Esophagus squamous epithelium (tissue), 4 donors: ENCODE measurements around the gene ARHGAP28.

Experiments used
- POLR2A ChIP-seq, 4 donors: fragments of 450-650 bp; IDR thresholded peaks; one replicate each; pipeline ENCODE4 v1.6.1; 2017; ENCODE audit warnings: antibody characterized with exemption in 4 of 4, mild to moderate bottlenecking in 4 of 4, moderate library complexity in 3 of 4
- TF ChIP-seq, protein P1 (sequence below), 6 experiments: fragments of 450-650 bp in 4 of 6; fragments of 200-600 bp in 2 of 6; sonication (generic) in 2 of 6; IDR thresholded peaks; one replicate each; pipeline ENCODE4 v1.5.1; 2016 to 2019; ENCODE audit warnings: antibody characterized with exemption in 6 of 6, mild to moderate bottlenecking in 4 of 6, moderate library complexity in 4 of 6

DNA sequence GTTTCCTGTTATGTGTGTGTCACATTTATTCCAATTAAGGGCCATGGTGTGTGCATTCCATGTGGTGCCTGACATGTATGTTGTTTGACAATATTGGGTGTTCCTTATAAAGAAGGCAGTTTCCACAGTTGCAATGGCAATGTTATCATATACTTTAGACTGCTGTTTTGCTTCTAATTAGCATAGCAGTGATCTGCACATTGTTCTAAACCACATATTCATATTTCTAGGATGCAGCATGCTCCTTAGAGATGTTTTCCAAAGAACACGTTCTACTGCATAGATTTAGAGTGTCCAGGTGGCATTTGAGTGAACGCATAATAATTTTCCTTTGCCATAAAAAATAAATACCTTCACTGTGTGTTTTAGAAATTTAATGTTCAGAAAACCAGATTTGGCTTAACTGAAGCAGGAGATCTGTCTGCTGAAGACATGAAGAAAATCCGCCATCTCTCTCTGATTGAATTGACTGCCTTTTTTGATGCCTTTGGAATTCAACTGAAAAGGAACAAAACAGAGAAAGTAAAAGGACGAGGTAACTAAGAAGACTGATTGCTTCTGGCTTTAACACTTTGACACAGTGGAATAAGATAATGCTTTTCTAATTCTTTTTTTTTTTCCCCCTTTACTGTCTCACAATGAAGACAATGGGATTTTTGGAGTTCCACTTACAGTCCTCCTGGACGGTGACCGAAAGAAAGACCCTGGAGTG, 143.7 kb downstream of the ARHGAP28 start:
- TF ChIP-seq, protein P1, sequence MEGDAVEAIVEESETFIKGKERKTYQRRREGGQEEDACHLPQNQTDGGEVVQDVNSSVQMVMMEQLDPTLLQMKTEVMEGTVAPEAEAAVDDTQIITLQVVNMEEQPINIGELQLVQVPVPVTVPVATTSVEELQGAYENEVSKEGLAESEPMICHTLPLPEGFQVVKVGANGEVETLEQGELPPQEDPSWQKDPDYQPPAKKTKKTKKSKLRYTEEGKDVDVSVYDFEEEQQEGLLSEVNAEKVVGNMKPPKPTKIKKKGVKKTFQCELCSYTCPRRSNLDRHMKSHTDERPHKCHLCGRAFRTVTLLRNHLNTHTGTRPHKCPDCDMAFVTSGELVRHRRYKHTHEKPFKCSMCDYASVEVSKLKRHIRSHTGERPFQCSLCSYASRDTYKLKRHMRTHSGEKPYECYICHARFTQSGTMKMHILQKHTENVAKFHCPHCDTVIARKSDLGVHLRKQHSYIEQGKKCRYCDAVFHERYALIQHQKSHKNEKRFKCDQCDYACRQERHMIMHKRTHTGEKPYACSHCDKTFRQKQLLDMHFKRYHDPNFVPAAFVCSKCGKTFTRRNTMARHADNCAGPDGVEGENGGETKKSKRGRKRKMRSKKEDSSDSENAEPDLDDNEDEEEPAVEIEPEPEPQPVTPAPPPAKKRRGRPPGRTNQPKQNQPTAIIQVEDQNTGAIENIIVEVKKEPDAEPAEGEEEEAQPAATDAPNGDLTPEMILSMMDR (IDR thresholded peaks at IDR 0.05) = no peak
- TF ChIP-seq POLR2A (IDR thresholded peaks at IDR 0.05) = no peak
